HG03575 (cell line): Measurements from ENCODE around the gene DUSP2.

ENCODE experiments used
- ATAC-seq: cut with Tn5 transposase; IDR thresholded peaks from one replicate; pipeline ENCODE4 v1.9.1; 2021; ENCODE audit not compliant: unreplicated experiment, insufficient number of reproducible peaks, low FRiP score; ENCODE audit errors: extremely low read depth

The DUSP2 gene

GRCh38 chr2:96145036-96145847, at the start of gene DUSP2:
TSS of gene DUSP2 (minus strand) at chr2:96145440. CDS start at chr2:96145354, 86 bp downstream.
- ATAC-seq: no peak

- ATAC-seq: no peak
These were observed 46.9 kb upstream of the DUSP2 start for GRCh38 chr2:96191937-96192670.

- ATAC-seq: no peak
These were observed 43.7 kb upstream of the DUSP2 start for GRCh38 chr2:96188821-96189526.

GRCh38 chr2:96186562-96186961, 41.3 kb upstream of the DUSP2 start:
- no peak for ATAC-seq

GRCh38 chr2:96185516-96185915, 40.3 kb upstream of the DUSP2 start:
- no peak for ATAC-seq

GRCh38 chr2:96184989-96185388, 39.7 kb upstream of the DUSP2 start:
- no peak for ATAC-seq

GRCh38 chr2:96184188-96184587, 38.9 kb upstream of the DUSP2 start:
- no peak for ATAC-seq

- ATAC-seq: no peak
These were observed 36.3 kb upstream of the DUSP2 start for GRCh38 chr2:96181529-96181928.

- no peak for ATAC-seq
These were observed 35.3 kb upstream of the DUSP2 start for GRCh38 chr2:96180521-96180920.

GRCh38 chr2:96180002-96180401, 34.8 kb upstream of the DUSP2 start:
- no peak for ATAC-seq

- no peak for ATAC-seq
These were observed 31.4 kb upstream of the DUSP2 start for GRCh38 chr2:96176661-96177060.

- ATAC-seq: no peak
These were observed 30.7 kb upstream of the DUSP2 start for GRCh38 chr2:96175951-96176350.

- ATAC-seq: no peak
These were observed 29.3 kb upstream of the DUSP2 start for GRCh38 chr2:96174251-96175144.

- ATAC-seq: no peak
These were observed 26.6 kb upstream of the DUSP2 start for GRCh38 chr2:96171831-96172230.

GRCh38 chr2:96170626-96171025, 25.4 kb upstream of the DUSP2 start:
- no peak for ATAC-seq

- no peak for ATAC-seq
These were observed 24.7 kb upstream of the DUSP2 start for GRCh38 chr2:96169868-96170507.

GRCh38 chr2:96167407-96168013, 22.3 kb upstream of the DUSP2 start:
- no peak for ATAC-seq
